IgD-negative memory B cell (primary cell): ENCODE data around the gene KLK2. TPM values are rescaled to one million over a fixed set of nuclear protein-coding genes. Genes with fewer than 3 reads are reported as not detected.

Source experiments
- H3K27ac Mint-ChIP-seq, 3 donors: one replicate each; pipeline ENCODE4 v1.8.0; 2020 to 2022; ENCODE audit warnings: mild to moderate bottlenecking in 3 of 3, mixed read lengths in 3 of 3, moderate library complexity in 1 of 3
- H3K27me3 Mint-ChIP-seq: one replicate; pipeline ENCODE4 v1.8.0; 2021; ENCODE audit warnings: mixed read lengths
- H3K36me3 Mint-ChIP-seq: one replicate; pipeline ENCODE4 v1.8.0; 2020; ENCODE audit warnings: mild to moderate bottlenecking, mixed read lengths
- H3K4me1 Mint-ChIP-seq, 3 donors: one replicate each; pipeline ENCODE4 v1.8.0; 2020 to 2022; ENCODE audit warnings: mixed read lengths in 3 of 3, mild to moderate bottlenecking in 1 of 3
- H3K4me3 Mint-ChIP-seq, 4 donors: one replicate each; pipeline ENCODE4 v1.8.0; 2020 to 2022; ENCODE audit warnings: mild to moderate bottlenecking in 4 of 4, mixed read lengths in 4 of 4, moderate library complexity in 3 of 4
- H3K9me3 Mint-ChIP-seq, 3 donors: one replicate each; pipeline ENCODE4 v1.8.0; 2020 to 2021; ENCODE audit warnings: mixed read lengths in 3 of 3, mild to moderate bottlenecking in 1 of 3
- polyA plus RNA-seq: library from polyadenylated mRNA; unstranded; fragments of 300-500 nt; fragmentation: Illumina TruSeq; gene quantifications from one replicate; pipeline ENCODE4 v1.2.3, GENCODE V29; 2021

The KLK2 gene
- not detected for polyA plus RNA-seq

DNA sequence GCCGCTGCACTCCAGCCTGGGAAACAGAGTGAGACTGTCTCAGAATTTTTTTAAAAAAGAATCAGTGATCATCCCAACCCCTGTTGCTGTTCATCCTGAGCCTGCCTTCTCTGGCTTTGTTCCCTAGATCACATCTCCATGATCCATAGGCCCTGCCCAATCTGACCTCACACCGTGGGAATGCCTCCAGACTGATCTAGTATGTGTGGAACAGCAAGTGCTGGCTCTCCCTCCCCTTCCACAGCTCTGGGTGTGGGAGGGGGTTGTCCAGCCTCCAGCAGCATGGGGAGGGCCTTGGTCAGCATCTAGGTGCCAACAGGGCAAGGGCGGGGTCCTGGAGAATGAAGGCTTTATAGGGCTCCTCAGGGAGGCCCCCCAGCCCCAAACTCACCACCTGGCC, at the start of gene KLK2:
TSS of gene KLK2 (plus strand) at position 384 of the 400 bp plus-strand sequence. CDS start 35 bp downstream, outside the sequence.
- Mint-ChIP-seq H3K9me3 (peaks cover 0 to 1% (median 0%) of the 10 kb centered on the region in 3 donors), H3K36me3 (peaks cover 2% of the 10 kb centered on the region), H3K4me1 (no peaks in the 10 kb centered on the region), H3K27me3 (peaks cover 30% of the 10 kb centered on the region), H3K4me3 (no peak within 1 kb of the TSS), H3K27ac (peak within 1 kb of the TSS in 1 of 3 donors; percentile 0)

DNA sequence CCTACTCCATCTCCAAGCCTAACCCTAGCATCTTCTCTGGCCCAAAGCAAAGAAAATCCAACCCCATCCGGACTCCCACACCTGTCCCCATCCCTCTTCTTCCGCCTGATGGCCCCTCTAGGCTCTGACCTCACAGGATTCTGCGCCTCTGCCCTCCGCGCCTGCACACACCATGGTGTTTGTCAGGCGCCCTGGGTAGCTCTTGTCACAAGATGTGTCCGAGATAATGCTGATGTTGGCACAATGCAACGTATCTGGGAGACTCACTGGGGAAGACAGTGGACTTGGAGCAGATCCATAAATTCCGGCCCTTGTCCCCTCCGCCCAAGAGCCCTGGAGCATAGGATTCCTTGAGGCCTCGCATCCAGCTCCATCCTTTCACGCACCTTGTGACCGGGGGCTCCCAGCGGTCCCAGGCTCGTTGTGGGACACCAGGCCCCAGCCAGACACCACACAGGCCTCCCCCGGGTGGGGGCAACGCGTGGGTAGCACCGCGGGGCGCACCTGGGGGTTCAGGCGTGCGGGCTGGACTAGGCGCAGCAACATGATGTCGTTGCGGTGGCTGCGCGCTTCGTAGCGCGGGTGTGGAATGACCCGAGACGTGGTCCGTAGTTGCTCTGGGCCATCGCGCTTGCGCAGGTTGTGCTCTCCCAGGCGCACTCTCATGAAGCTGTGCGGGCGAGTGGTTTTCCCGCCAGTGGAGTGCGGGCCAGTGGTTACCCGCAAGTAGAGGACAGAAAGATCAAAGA, 46.6 kb upstream of the KLK2 start:
- Mint-ChIP-seq H3K27ac (no peak overlapping the region), H3K36me3 (peaks cover 2% of the 10 kb centered on the region), H3K27me3 (peaks cover 7% of the 10 kb centered on the region), H3K4me1 (peaks cover 4 to 13% (median 10%) of the 10 kb centered on the region in 3 donors), H3K4me3 (no peak overlapping the region), H3K9me3 (no peaks in the 10 kb centered on the region)

DNA sequence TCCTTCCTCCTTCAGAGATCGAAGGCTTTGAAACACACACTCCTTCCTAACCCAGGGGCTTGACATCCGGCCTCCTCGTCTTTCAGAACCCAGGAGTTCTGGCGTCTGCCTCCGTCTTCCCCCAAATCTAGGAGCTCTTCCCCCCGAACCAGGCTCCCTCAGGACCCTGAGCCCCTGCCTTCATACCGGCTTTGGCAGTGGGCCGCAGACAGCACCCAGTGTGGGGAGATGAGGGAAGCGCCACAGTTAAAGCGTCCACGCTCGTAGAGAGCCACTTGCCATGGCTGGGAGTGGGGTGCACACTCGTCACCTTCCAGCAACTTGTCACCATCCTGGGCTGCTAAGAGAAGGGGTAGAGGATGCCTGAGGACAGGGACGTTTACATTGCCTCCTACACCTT, 45.8 kb upstream of the KLK2 start:
- no peaks in the 10 kb centered on the region for H3K9me3 Mint-ChIP-seq
- H3K36me3 Mint-ChIP-seq = peaks cover 2% of the 10 kb centered on the region
- peaks cover 7% of the 10 kb centered on the region for H3K27me3 Mint-ChIP-seq
- H3K4me1 Mint-ChIP-seq = peaks cover 4 to 7% (median 6%) of the 10 kb centered on the region in 3 donors
- no peak overlapping the region for H3K27ac Mint-ChIP-seq
- H3K4me3 Mint-ChIP-seq = no peak overlapping the region

DNA sequence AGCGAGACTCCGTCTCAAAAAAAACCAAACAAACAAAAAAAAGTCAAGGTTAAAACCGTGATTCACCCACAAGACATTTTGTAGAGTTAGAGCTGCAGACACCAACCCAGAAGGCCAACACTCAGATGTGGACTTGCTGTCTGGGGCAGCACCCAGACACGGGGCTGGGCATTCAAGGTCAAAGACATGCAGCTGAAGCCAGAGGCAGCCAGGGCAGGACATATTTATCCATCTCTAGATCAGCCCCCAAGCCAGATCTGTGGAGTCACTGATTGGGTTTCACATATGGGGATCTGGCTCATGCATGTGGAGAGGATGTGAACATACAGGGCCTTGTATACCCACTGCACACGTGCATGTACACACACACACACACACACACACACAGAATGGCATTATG, 43.4 kb upstream of the KLK2 start:
- Mint-ChIP-seq H3K4me1 (no peaks in the 10 kb centered on the region), H3K9me3 (no peaks in the 10 kb centered on the region), H3K36me3 (peaks cover 2% of the 10 kb centered on the region), H3K27me3 (peaks cover 8% of the 10 kb centered on the region), H3K27ac (no peak overlapping the region), H3K4me3 (no peak overlapping the region)

DNA sequence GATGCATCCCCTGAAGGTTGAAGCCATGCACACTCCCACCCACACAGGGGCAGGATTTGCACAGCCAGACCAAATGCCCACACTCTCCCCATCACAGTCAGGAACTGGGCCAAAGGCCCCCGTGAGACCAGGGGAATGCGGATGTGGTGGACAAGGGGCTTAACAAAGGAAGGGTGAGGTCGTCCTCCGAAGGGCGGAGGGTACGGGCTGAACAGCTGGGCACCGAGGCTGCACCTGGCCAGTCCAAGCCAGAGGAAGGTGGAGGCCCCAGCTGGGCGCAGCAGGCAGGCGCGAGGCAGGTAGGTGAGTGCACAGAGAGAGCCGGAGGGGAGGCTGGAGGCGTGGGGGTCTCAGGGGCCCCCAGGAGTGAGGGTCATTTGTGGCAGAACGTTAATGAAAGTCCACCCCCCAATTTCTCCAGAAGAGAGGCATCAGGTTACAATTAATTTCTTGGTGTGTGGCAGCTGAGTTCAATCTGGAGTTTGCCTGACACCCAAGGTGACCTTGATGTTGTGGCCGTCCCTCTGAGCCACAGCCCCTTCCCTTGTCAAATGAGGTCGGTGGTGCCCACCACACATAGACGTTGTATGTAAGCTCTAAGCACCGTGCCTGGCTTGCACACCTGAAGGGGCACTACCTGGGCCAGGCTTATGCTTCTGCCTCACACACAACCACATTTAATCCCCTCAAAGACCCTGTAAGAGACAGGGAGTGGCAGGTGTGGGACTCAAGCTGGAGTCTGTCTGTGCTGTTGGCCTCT, 42.8 kb upstream of the KLK2 start:
- H3K4me1 Mint-ChIP-seq = peaks cover 0 to 3% (median 3%) of the 10 kb centered on the region in 3 donors
- no peak overlapping the region for H3K4me3 Mint-ChIP-seq
- no peak overlapping the region for H3K27ac Mint-ChIP-seq
- H3K27me3 Mint-ChIP-seq = peaks cover 13% of the 10 kb centered on the region
- no peaks in the 10 kb centered on the region for H3K9me3 Mint-ChIP-seq
- peaks cover 2% of the 10 kb centered on the region for H3K36me3 Mint-ChIP-seq

DNA sequence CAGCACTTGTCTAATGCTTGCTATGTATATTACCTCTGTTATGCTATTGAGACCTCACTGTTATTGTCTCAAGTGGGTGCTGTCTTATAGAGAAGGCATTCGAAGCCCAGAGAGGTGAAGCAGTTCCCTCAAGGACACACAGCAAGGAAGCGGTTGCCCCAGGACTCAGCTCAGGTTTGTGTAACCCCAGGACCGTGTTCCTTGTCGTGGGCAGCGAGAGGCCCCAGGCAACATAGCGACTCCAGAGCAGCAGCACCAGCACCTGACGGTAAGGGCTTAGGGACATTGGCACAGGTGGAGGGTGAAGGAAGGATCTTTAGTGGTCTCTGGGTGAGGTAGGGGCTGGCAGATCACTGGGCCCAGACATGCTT, 42.2 kb upstream of the KLK2 start:
- Mint-ChIP-seq H3K9me3 (no peaks in the 10 kb centered on the region), H3K27ac (no peak overlapping the region), H3K4me3 (no peak overlapping the region), H3K27me3 (peaks cover 13% of the 10 kb centered on the region), H3K36me3 (peaks cover 2% of the 10 kb centered on the region), H3K4me1 (peaks cover under 1 to 4% (median 3%) of the 10 kb centered on the region in 3 donors)

GRCh38 chr19:50832666-50833065, 40.6 kb upstream of the KLK2 start:
- H3K9me3 Mint-ChIP-seq = no peaks in the 10 kb centered on the region
- peaks cover 2% of the 10 kb centered on the region for H3K36me3 Mint-ChIP-seq
- H3K4me1 Mint-ChIP-seq = peaks cover 5 to 11% (median 6%) of the 10 kb centered on the region in 3 donors
- H3K4me3 Mint-ChIP-seq = no peak overlapping the region
- H3K27ac Mint-ChIP-seq = no peak overlapping the region
- peaks cover 15% of the 10 kb centered on the region for H3K27me3 Mint-ChIP-seq

DNA sequence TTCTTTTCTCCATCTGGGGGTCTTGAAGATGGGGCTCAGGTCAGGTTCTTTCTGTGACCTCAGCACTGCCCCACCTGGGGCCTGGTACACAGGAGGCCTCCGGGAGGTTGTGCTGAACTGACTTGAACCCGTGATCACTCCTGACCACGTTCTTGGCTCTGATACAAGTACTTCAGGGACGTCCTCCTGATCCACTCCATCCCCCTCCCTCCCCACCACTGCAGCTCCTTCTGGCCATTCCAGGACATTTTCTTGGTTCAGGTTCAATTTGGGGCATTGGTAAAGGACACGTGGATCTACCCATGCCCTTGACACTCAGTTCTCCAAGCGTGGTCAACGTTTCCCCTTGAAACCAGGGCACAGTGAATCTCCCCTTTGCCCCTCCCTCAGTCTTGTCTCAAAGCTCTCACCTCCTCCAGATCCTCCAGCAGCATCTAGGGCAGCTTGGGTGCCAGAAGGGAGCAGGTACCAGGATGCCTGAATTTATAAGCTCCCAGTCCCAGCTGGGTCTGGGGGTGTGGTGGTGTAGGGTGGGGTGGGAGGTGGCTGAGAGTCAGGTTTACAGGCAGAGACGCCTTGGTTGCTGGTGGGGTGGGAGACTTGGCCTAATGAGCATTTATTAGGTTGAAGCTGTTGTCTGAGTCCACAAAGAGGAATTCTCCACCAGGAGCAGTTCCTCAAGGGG, 40.0 kb upstream of the KLK2 start, which contains the start of gene KLK15:
TSS of gene KLK15 (minus strand) at position 458 of the 685 bp plus-strand sequence. CDS start 2,082 bp downstream, outside the sequence.
- Mint-ChIP-seq H3K9me3 (no peaks in the 10 kb centered on the region), H3K36me3 (peaks cover 2% of the 10 kb centered on the region), H3K27me3 (peaks cover 12% of the 10 kb centered on the region), H3K4me3 (peak within 1 kb of the TSS in 1 of 4 donors; percentile 32), H3K4me1 (peaks cover 5 to 14% (median 8%) of the 10 kb centered on the region in 3 donors), H3K27ac (no peak within 1 kb of the TSS)

DNA sequence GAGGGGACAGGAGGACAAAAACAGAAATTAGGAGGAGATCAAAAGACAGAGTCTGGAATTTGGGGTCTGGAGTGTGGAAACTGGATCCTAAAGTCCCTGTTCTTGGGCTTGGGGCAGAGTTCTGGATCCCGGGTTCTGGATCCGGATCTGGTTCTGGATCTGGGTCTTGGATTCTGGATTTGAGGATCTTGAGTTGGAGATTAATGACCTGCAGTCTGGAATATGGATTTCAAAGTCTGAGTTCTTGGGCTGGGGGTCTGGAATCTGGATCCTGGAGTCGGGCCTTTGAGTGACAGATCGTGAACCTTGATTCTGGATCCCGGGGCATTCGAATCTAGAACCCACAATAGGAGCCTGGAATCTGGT, 39.5 kb upstream of the KLK2 start:
- Mint-ChIP-seq H3K4me1 (peaks cover 5 to 14% (median 9%) of the 10 kb centered on the region in 3 donors), H3K27me3 (peaks cover 12% of the 10 kb centered on the region), H3K9me3 (no peaks in the 10 kb centered on the region), H3K4me3 (peak overlapping the region in 1 of 4 donors; percentile 32), H3K36me3 (peaks cover 2% of the 10 kb centered on the region), H3K27ac (no peak overlapping the region)

- Mint-ChIP-seq H3K4me1 (peaks cover 5 to 14% (median 9%) of the 10 kb centered on the region in 3 donors), H3K27ac (no peak overlapping the region)
Measured at GRCh38 chr19:50835103-50835784, 38.0 kb upstream of the KLK2 start.

GRCh38 chr19:50835785-50836542, 37.3 kb upstream of the KLK2 start:
- Mint-ChIP-seq H3K36me3 (peaks cover 2% of the 10 kb centered on the region), H3K9me3 (peaks cover 0 to 2% (median 0%) of the 10 kb centered on the region in 3 donors), H3K27me3 (peaks cover 16% of the 10 kb centered on the region), H3K4me1 (peaks cover 5 to 14% (median 9%) of the 10 kb centered on the region in 3 donors), H3K27ac (peak overlapping the region in 1 of 3 donors; percentile 87), H3K4me3 (peak overlapping the region; percentile 84 to 94 (median 87))

More at GRCh38 chr19:50835103-50835784, 38.0 kb upstream of the KLK2 start:
- Mint-ChIP-seq H3K36me3 (peaks cover 2% of the 10 kb centered on the region), H3K4me3 (peak overlapping the region; percentile 57 to 94 (median 87)), H3K9me3 (peaks cover 0 to 2% (median 0%) of the 10 kb centered on the region in 3 donors), H3K27me3 (peaks cover 16% of the 10 kb centered on the region)

DNA sequence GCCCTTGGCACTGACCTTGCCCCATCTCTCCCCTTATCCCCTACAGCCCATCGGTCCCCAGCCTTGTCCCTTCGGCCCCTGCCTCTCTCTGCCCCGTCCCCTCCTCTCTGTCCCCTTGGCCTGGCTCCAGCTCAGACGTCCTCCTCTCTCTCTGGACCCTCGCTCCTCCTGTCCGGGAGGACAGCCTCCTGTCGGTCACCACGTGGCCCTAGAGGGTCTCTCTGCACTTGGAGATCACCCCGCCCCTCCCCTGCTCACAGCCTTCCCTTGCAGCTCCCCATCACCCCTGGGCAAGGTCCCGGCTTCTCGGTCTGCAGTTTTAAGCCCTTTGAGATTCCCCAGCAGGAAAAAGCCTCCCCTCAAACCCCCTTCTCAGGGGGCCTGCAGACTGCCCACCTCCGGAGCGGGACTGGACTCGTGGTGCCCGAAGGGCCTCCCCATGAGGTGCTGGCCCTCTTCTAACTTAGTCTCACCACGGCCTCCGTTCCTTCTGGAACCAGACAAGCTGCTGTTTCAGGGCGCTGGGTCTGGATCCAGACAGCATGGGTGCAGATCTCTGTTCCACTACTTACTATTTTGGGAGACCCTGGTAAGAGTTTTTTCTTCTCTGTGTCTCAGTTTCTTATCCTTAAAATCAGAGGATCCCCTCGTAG, 36.6 kb upstream of the KLK2 start:
- peak overlapping the region; percentile 84 to 94 (median 87) for H3K4me3 Mint-ChIP-seq
- H3K27ac Mint-ChIP-seq = peak overlapping the region in 2 of 3 donors; percentile 28 to 87

DNA sequence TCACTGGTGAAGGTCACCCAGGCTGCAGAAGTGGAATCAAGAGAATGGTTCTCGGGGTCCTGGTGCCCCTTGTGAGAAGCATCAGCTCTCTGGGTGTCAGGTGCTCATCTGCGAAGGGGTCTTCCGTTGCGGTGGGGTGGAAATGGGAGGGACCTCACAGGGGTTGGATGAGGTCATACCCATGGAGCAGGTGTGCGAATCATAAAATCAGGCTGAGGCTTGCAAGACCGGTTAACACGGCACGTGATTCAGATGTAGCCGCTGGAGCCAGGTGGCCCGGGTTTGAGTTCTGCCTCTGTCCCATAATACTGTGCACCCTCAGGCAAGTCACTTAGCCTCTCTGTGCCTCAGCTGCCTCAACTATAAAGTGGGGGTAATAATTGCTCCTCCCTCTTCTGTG, 35.9 kb upstream of the KLK2 start:
- Mint-ChIP-seq H3K9me3 (peaks cover 0 to 10% (median 2%) of the 10 kb centered on the region in 3 donors), H3K27me3 (peaks cover 14% of the 10 kb centered on the region), H3K4me1 (peaks cover 5 to 14% (median 9%) of the 10 kb centered on the region in 3 donors), H3K36me3 (peaks cover 2% of the 10 kb centered on the region), H3K4me3 (peak overlapping the region; percentile 68 to 89 (median 84)), H3K27ac (peak overlapping the region in 1 of 3 donors; percentile 28)

More for the DNA sequence above, 36.6 kb upstream of the KLK2 start:
- H3K4me1 Mint-ChIP-seq = peaks cover 5 to 14% (median 9%) of the 10 kb centered on the region in 3 donors
- H3K36me3 Mint-ChIP-seq = peaks cover 2% of the 10 kb centered on the region
- H3K9me3 Mint-ChIP-seq = peaks cover 0 to 6% (median 0%) of the 10 kb centered on the region in 3 donors
- H3K27me3 Mint-ChIP-seq = peaks cover 14% of the 10 kb centered on the region
